Panc1 (cell line): Measurements from ENCODE around the gene PPP1R15A.

Experiments used
- CTCF ChIP-seq: fragments of 450-650 bp; IDR thresholded peaks from 2 replicates; pipeline ENCODE4 v1.5.1; 2017; ENCODE audit warnings: mild to moderate bottlenecking
- POLR2AphosphoS5 ChIP-seq: IDR thresholded peaks from 2 replicates; pipeline ENCODE4 v1.6.1; 2012; ENCODE audit warnings: mild to moderate bottlenecking, low read depth, low read length, moderate library complexity
- REST ChIP-seq, 2 experiments: IDR thresholded peaks; 2 replicates each; pipeline ENCODE4 v1.6.1; 2011 to 2012; ENCODE audit warnings: low read depth in 2 of 2, control low read depth in 1 of 2, low read length in 1 of 2, mild to moderate bottlenecking in 1 of 2, moderate library complexity in 1 of 2; ENCODE audit not compliant: insufficient read depth in 1 of 2
- SIN3A ChIP-seq: IDR thresholded peaks from 2 replicates; pipeline ENCODE4 v1.6.1; 2012; ENCODE audit warnings: low read depth, mild to moderate bottlenecking, low read length, moderate library complexity, borderline replicate concordance; ENCODE audit not compliant: insufficient read depth

- TF ChIP-seq SIN3A (no peak), CTCF (no peak), REST (IDR thresholded peaks at IDR 0.05; ENCODE audit: insufficient read depth in 1 of 2, low read depth in 2 of 2, low read length in 1 of 2) (no peak), POLR2AphosphoS5 (no peak)
These were observed 48.7 kb downstream of the PPP1R15A start for GRCh38 chr19:48920949-48921348.
